ENCODE data around the gene EPHB1.

DNA sequence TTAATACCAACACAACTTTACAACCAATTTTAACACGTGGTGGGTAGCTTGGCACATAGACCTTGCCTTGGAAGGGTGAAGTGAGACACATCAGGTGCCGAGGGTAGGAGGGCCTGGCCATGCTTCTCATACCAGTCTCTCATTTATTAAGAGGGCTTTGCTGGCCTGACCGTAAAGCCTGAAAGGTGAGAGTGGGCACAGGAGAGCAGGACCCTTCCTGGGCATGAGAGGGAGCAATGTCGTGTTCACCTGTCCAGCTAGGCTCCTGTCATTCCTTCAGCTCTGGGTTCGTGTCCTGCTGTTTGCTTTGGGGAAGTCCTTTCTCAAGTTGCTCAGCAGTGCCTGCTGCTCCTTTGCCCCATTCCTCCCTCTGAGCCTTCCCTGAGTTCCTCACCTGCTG, 294.4 kb downstream of the EPHB1 start:
- TF ChIP-seq POLR2A (IDR thresholded peaks at IDR 0.05): no peak
- TF ChIP-seq, protein P1, sequence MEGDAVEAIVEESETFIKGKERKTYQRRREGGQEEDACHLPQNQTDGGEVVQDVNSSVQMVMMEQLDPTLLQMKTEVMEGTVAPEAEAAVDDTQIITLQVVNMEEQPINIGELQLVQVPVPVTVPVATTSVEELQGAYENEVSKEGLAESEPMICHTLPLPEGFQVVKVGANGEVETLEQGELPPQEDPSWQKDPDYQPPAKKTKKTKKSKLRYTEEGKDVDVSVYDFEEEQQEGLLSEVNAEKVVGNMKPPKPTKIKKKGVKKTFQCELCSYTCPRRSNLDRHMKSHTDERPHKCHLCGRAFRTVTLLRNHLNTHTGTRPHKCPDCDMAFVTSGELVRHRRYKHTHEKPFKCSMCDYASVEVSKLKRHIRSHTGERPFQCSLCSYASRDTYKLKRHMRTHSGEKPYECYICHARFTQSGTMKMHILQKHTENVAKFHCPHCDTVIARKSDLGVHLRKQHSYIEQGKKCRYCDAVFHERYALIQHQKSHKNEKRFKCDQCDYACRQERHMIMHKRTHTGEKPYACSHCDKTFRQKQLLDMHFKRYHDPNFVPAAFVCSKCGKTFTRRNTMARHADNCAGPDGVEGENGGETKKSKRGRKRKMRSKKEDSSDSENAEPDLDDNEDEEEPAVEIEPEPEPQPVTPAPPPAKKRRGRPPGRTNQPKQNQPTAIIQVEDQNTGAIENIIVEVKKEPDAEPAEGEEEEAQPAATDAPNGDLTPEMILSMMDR (IDR thresholded peaks at IDR 0.05): no peak

Measured in uterus (tissue), 2 donors.